ENCODE data around the gene UNC119B.

DNA sequence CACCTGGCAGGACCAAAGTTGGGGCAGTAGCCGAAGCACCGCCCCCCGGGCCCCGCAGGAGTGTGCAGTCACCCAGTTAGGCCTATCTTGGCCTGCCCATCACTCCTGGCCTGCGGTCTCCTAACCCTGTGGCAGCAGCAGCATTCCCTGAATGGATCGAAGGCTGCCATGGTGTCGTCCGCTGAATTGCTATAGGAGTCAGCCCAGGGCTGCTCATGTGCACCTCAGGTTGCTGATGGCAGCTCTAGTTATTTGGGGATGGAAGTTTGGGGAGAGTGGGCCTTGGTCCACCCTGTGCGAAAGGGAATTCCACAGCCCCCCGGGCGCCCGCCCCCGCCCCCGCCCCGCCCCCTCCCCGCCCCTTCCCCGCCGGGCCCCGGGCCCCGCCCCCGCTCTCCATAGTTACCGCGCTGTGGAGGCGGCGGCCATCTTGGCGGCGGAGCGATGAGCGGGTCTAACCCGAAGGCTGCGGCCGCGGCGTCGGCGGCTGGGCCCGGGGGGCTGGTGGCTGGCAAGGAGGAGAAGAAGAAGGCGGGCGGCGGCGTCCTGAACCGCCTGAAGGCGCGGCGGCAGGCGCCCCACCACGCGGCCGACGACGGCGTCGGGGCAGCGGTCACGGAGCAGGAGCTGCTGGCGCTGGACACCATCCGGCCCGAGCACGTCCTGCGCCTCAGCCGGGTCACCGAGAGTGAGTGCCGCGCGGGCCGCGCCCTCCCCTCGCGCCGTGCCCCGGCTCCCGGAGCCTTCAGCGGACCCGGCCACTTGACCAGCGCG, at the start of gene UNC119B:
- TF ChIP-seq, protein P1, sequence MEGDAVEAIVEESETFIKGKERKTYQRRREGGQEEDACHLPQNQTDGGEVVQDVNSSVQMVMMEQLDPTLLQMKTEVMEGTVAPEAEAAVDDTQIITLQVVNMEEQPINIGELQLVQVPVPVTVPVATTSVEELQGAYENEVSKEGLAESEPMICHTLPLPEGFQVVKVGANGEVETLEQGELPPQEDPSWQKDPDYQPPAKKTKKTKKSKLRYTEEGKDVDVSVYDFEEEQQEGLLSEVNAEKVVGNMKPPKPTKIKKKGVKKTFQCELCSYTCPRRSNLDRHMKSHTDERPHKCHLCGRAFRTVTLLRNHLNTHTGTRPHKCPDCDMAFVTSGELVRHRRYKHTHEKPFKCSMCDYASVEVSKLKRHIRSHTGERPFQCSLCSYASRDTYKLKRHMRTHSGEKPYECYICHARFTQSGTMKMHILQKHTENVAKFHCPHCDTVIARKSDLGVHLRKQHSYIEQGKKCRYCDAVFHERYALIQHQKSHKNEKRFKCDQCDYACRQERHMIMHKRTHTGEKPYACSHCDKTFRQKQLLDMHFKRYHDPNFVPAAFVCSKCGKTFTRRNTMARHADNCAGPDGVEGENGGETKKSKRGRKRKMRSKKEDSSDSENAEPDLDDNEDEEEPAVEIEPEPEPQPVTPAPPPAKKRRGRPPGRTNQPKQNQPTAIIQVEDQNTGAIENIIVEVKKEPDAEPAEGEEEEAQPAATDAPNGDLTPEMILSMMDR (IDR thresholded peaks at IDR 0.05) = no peak
- TF ChIP-seq POLR2A (IDR thresholded peaks at IDR 0.05) = no peak

Measured in testis (tissue), 2 donors.